HUES6 (cell line): ENCODE results near the gene SLC48A1.

Experiments used
- H3K27ac ChIP-seq: 2 replicates; pipeline ENCODE4 v1.7.0; 2013; ENCODE audit warnings: low read depth, mild to moderate bottlenecking, low read length, inconsistent platforms
- H3K27me3 ChIP-seq: 2 replicates; pipeline ENCODE4 v1.6.1; 2013; ENCODE audit warnings: low read length; ENCODE audit not compliant: control insufficient read depth, insufficient read depth
- H3K36me3 ChIP-seq: 2 replicates; pipeline ENCODE4 v1.6.1; 2013; ENCODE audit warnings: low read length; ENCODE audit not compliant: control insufficient read depth, insufficient read depth
- H3K4me1 ChIP-seq: 2 replicates; pipeline ENCODE4 v1.6.1; 2013; ENCODE audit warnings: low read length; ENCODE audit not compliant: control insufficient read depth, insufficient read depth
- H3K4me3 ChIP-seq: 2 replicates; pipeline ENCODE4 v1.5.1; 2013; ENCODE audit warnings: low read depth, low read length
- H3K9ac ChIP-seq: one replicate; pipeline ENCODE4 v1.6.1; 2013; ENCODE audit warnings: mild to moderate bottlenecking, low read length
- H3K9me3 ChIP-seq: 2 replicates; pipeline ENCODE4 v1.6.1; 2013; ENCODE audit warnings: low read depth, low read length; ENCODE audit not compliant: control insufficient read depth, insufficient read depth

SLC48A1 gene

GRCh38 chr12:47751561-47751960 lies 21.5 kb upstream of the SLC48A1 start:
- no peak overlapping the region for H3K27ac ChIP-seq
- no peaks in the 10 kb centered on the region for H3K9me3 ChIP-seq
- H3K4me1 ChIP-seq: peaks cover 40% of the 10 kb centered on the region
- no peaks in the 10 kb centered on the region for H3K27me3 ChIP-seq
- H3K36me3 ChIP-seq: no peaks in the 10 kb centered on the region; the same call in 1 of the 2 replicates
- H3K9ac ChIP-seq: no peak overlapping the region
- H3K4me3 ChIP-seq: no peak overlapping the region

- Histone ChIP-seq H3K36me3 (no peaks in the 10 kb centered on the region; the same call in 1 of the 2 replicates), H3K9ac (no peak overlapping the region), H3K9me3 (no peaks in the 10 kb centered on the region), H3K4me3 (no peak overlapping the region), H3K27me3 (no peaks in the 10 kb centered on the region), H3K27ac (no peak overlapping the region), H3K4me1 (peaks cover 42% of the 10 kb centered on the region)
These were observed 20.9 kb upstream of the SLC48A1 start for GRCh38 chr12:47752121-47752520.

- no peaks in the 10 kb centered on the region for H3K27me3 ChIP-seq
- no peak overlapping the region for H3K27ac ChIP-seq
- H3K9me3 ChIP-seq: no peaks in the 10 kb centered on the region
- H3K4me3 ChIP-seq: no peak overlapping the region
- H3K4me1 ChIP-seq: peaks cover 46% of the 10 kb centered on the region
- H3K9ac ChIP-seq: no peak overlapping the region
- H3K36me3 ChIP-seq: no peaks in the 10 kb centered on the region; the same call in 1 of the 2 replicates
These were observed 20.5 kb upstream of the SLC48A1 start for GRCh38 chr12:47752552-47752951.

GRCh38 chr12:47753021-47754001 lies 19.7 kb upstream of the SLC48A1 start:
- Histone ChIP-seq H3K9ac (no peak overlapping the region), H3K27me3 (no peaks in the 10 kb centered on the region), H3K4me1 (peaks cover 54% of the 10 kb centered on the region), H3K4me3 (0 out of 2 replicates have a peak overlapping the region, but pooled peaks have one; percentile 7), H3K9me3 (no peaks in the 10 kb centered on the region), H3K36me3 (no peaks in the 10 kb centered on the region; the same call in 1 of the 2 replicates), H3K27ac (peak overlapping the region; percentile 78)

GRCh38 chr12:47754126-47754525 lies 18.9 kb upstream of the SLC48A1 start:
- H3K27ac ChIP-seq: peak overlapping the region; percentile 78; the same call in 1 of the 2 replicates
- no peaks in the 10 kb centered on the region for H3K9me3 ChIP-seq
- no peaks in the 10 kb centered on the region; the same call in 1 of the 2 replicates for H3K36me3 ChIP-seq
- no peaks in the 10 kb centered on the region for H3K27me3 ChIP-seq
- 0 out of 2 replicates have a peak overlapping the region, but pooled peaks have one; percentile 7 for H3K4me3 ChIP-seq
- no peak overlapping the region for H3K9ac ChIP-seq
- peaks cover 57% of the 10 kb centered on the region for H3K4me1 ChIP-seq

GRCh38 chr12:47754881-47755280 lies 18.2 kb upstream of the SLC48A1 start:
- Histone ChIP-seq H3K27ac (no peak overlapping the region), H3K9ac (no peak overlapping the region), H3K36me3 (no peaks in the 10 kb centered on the region; the same call in 1 of the 2 replicates), H3K4me1 (peaks cover 61% of the 10 kb centered on the region), H3K9me3 (no peaks in the 10 kb centered on the region), H3K4me3 (no peak overlapping the region), H3K27me3 (no peaks in the 10 kb centered on the region)

- H3K9me3 ChIP-seq: no peaks in the 10 kb centered on the region
- H3K9ac ChIP-seq: no peak overlapping the region
- H3K27ac ChIP-seq: no peak overlapping the region
- H3K4me3 ChIP-seq: no peak overlapping the region
- no peaks in the 10 kb centered on the region for H3K36me3 ChIP-seq
- peaks cover 61% of the 10 kb centered on the region for H3K4me1 ChIP-seq
- no peaks in the 10 kb centered on the region for H3K27me3 ChIP-seq
These were observed 17.1 kb upstream of the SLC48A1 start for GRCh38 chr12:47755655-47756562.

- no peak overlapping the region for H3K27ac ChIP-seq
- H3K9ac ChIP-seq: no peak overlapping the region
- H3K4me1 ChIP-seq: peaks cover 54% of the 10 kb centered on the region
- no peaks in the 10 kb centered on the region for H3K9me3 ChIP-seq
- no peaks in the 10 kb centered on the region for H3K36me3 ChIP-seq
- peak overlapping the region; percentile 74 for H3K4me3 ChIP-seq
- H3K27me3 ChIP-seq: no peaks in the 10 kb centered on the region
These were observed 15.6 kb upstream of the SLC48A1 start for GRCh38 chr12:47757364-47757839.

- Histone ChIP-seq H3K9me3 (no peaks in the 10 kb centered on the region), H3K4me3 (peak overlapping the region; percentile 74), H3K4me1 (peaks cover 48% of the 10 kb centered on the region), H3K9ac (no peak overlapping the region), H3K36me3 (no peaks in the 10 kb centered on the region), H3K27ac (no peak overlapping the region), H3K27me3 (no peaks in the 10 kb centered on the region)
These were observed 15.0 kb upstream of the SLC48A1 start for GRCh38 chr12:47757840-47758583.

GRCh38 chr12:47758584-47758833 lies 14.5 kb upstream of the SLC48A1 start:
- no peaks in the 10 kb centered on the region for H3K9me3 ChIP-seq
- peaks cover 45% of the 10 kb centered on the region for H3K4me1 ChIP-seq
- no peaks in the 10 kb centered on the region for H3K36me3 ChIP-seq
- no peak overlapping the region for H3K9ac ChIP-seq
- H3K4me3 ChIP-seq: peak overlapping the region; percentile 74
- no peaks in the 10 kb centered on the region for H3K27me3 ChIP-seq
- H3K27ac ChIP-seq: no peak overlapping the region
